Panc1 (cell line): ENCODE measurements around the gene CUEDC1. TPM values are rescaled to one million over a fixed set of nuclear protein-coding genes. Genes with fewer than 3 reads are reported as not detected.

Source experiments
- ATAC-seq: fragments of 200-7000 bp; cut with Tn5 transposase; 2 replicates; pipeline ENCODE4 v1.9.1; 2020; ENCODE audit warnings: mild to moderate bottlenecking, moderate library complexity
- BruUV-seq: library from RNA; stranded (reverse); fragments of 400-500 nt; replicated peaks from 2 replicates; lab custom pipeline; 2021; lab: Mats Ljungman, UMichigan
- CTCF ChIA-PET: fragments of 300-600 bp; sonication (Branson Sonifier 250); formaldehyde crosslinking; loops from one replicate; lab custom pipeline; 2022; ENCODE audit warnings: antibody characterized with exemption; lab: Charles Lee
- POLR2A ChIA-PET: fragments of 300-600 bp; sonication (Branson Sonifier 250); formaldehyde crosslinking; loops from one replicate; lab custom pipeline; 2022; ENCODE audit warnings: antibody characterized with exemption; lab: Charles Lee
- DNase-seq: peaks from one replicate; pipeline ENCODE4 v3.0.0-alpha.2; 2010; ENCODE audit warnings: low read depth, low spot score
- H3K27ac ChIP-seq: 2 replicates; pipeline ENCODE4 v1.5.1; 2011; ENCODE audit warnings: mild to moderate bottlenecking, low read length, inconsistent platforms
- H3K27me3 ChIP-seq: fragments of 200-500 bp; sonication (Bioruptor generic); 2 replicates; pipeline ENCODE4 v1.6.0; 2014; ENCODE audit warnings: low read length, inconsistent platforms; ENCODE audit not compliant: control insufficient read depth, insufficient read depth
- H3K36me3 ChIP-seq: fragments of 200-500 bp; sonication (Bioruptor generic); 2 replicates; pipeline ENCODE4 v1.5.1; 2014; ENCODE audit warnings: inconsistent platforms, mild to moderate bottlenecking, low read length, moderate library complexity; ENCODE audit not compliant: control insufficient read depth, insufficient read depth
- H3K4me1 ChIP-seq: 2 replicates; pipeline ENCODE4 v1.5.1; 2011; ENCODE audit warnings: inconsistent platforms, mild to moderate bottlenecking, low read length, moderate library complexity; ENCODE audit not compliant: control insufficient read depth, insufficient read depth
- H3K4me3 ChIP-seq, 2 experiments: 2 replicates each; pipeline ENCODE4 v1.5.1; 2011 to 2012; ENCODE audit warnings: low read depth in 2 of 2, low read length in 2 of 2, mild to moderate bottlenecking in 2 of 2, inconsistent platforms in 1 of 2, moderate library complexity in 1 of 2
- H3K9me3 ChIP-seq: fragments of 200-500 bp; sonication (Bioruptor generic); 2 replicates; pipeline ENCODE4 v1.5.1; 2014; ENCODE audit warnings: low read depth, mild to moderate bottlenecking, inconsistent platforms, low read length, moderate library complexity; ENCODE audit not compliant: control insufficient read depth, insufficient read depth
- CTCF ChIP-seq: fragments of 450-650 bp; IDR thresholded peaks from 2 replicates; pipeline ENCODE4 v1.5.1; 2017; ENCODE audit warnings: mild to moderate bottlenecking
- POLR2AphosphoS5 ChIP-seq: IDR thresholded peaks from 2 replicates; pipeline ENCODE4 v1.6.1; 2012; ENCODE audit warnings: mild to moderate bottlenecking, low read depth, low read length, moderate library complexity
- SIN3A ChIP-seq: IDR thresholded peaks from 2 replicates; pipeline ENCODE4 v1.6.1; 2012; ENCODE audit warnings: low read depth, mild to moderate bottlenecking, low read length, moderate library complexity, borderline replicate concordance; ENCODE audit not compliant: insufficient read depth
- TCF7L2 ChIP-seq: IDR thresholded peaks from 2 replicates; pipeline ENCODE4 v1.6.1; 2011; ENCODE audit warnings: mild to moderate bottlenecking, low read depth, low read length, inconsistent platforms
- in situ Hi-C: cut with HindIII; loops from 2 replicates; pipeline ENCODE4 v1.10.0; 2016; ENCODE audit warnings: low sequenced_read_pairs, low pct_unique_long_range_greater_than_20kb
- intact Hi-C: fragments of 100-400 bp; cut with micrococcal nuclease; formaldehyde crosslinking; loops from one replicate; pipeline ENCODE4 v1.10.0; 2022; ENCODE audit not compliant: unreplicated experiment
- total RNA-seq: library from RNA; stranded (reverse); gene quantifications from one replicate; pipeline ENCODE4 v1.2.1, GENCODE V29; 2021; ENCODE audit not compliant: unreplicated experiment
- TF ChIP-seq, protein P1 (sequence below), 2 experiments: IDR thresholded peaks; 2 replicates each; pipeline ENCODE4 v1.6.1; 2011 to 2012; ENCODE audit warnings: low read depth in 2 of 2, control low read depth in 1 of 2, low read length in 1 of 2, mild to moderate bottlenecking in 1 of 2, moderate library complexity in 1 of 2; ENCODE audit not compliant: insufficient read depth in 1 of 2

CUEDC1 gene
- total RNA-seq, 1 experiment from 2014 or later: 103 TPM

DNA sequence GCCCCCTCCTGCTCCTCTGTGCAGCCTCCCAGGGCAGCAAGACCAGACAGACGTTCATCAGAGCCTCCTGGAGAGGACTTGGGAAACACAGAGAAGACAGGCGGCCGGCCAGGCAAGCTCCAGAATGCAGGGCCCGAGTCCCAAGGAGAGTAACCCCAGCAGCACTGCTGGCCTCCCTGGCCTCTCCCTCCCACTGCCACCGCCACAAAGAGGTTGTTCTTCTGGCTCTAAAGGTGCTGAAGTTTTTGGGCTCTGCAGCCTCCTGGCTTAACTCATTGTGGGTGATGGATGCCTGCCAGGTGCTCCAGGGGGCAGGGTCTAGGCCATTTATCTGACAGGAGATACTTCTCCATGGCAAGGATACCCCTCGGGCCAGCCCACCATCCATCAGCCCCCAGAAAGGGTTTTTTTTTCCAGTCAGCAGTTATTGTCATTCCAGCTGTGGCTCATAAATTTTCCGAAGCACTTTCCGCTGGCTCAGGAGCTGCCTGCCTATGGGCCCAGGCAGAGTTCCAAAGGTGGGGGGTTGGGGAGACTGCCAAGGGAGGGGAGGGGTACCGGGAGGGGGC is 73.3 kb downstream of the CUEDC1 start:
- intact Hi-C loops: no loop called here
- CTCF ChIA-PET: no interaction called here
- no peaks in the 10 kb centered on the region for H3K9me3 ChIP-seq
- no peaks in the 10 kb centered on the region for H3K27me3 ChIP-seq
- H3K4me3 ChIP-seq: no peak overlapping the region
- in situ Hi-C loops: no loop called here
- peaks cover 51% of the 10 kb centered on the region for H3K4me1 ChIP-seq
- no TSS peak for BruUV-seq
- no peak; the same call in 1 of the 2 replicates for ATAC-seq
- no peaks in the 10 kb centered on the region for H3K36me3 ChIP-seq
- peak overlapping the region; percentile 74 for H3K27ac ChIP-seq
- no peak for TF ChIP-seq CTCF
- no peak for TF ChIP-seq TCF7L2
- TF ChIP-seq, protein P1, sequence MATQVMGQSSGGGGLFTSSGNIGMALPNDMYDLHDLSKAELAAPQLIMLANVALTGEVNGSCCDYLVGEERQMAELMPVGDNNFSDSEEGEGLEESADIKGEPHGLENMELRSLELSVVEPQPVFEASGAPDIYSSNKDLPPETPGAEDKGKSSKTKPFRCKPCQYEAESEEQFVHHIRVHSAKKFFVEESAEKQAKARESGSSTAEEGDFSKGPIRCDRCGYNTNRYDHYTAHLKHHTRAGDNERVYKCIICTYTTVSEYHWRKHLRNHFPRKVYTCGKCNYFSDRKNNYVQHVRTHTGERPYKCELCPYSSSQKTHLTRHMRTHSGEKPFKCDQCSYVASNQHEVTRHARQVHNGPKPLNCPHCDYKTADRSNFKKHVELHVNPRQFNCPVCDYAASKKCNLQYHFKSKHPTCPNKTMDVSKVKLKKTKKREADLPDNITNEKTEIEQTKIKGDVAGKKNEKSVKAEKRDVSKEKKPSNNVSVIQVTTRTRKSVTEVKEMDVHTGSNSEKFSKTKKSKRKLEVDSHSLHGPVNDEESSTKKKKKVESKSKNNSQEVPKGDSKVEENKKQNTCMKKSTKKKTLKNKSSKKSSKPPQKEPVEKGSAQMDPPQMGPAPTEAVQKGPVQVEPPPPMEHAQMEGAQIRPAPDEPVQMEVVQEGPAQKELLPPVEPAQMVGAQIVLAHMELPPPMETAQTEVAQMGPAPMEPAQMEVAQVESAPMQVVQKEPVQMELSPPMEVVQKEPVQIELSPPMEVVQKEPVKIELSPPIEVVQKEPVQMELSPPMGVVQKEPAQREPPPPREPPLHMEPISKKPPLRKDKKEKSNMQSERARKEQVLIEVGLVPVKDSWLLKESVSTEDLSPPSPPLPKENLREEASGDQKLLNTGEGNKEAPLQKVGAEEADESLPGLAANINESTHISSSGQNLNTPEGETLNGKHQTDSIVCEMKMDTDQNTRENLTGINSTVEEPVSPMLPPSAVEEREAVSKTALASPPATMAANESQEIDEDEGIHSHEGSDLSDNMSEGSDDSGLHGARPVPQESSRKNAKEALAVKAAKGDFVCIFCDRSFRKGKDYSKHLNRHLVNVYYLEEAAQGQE (IDR thresholded peaks at IDR 0.05; ENCODE audit: insufficient read depth in 1 of 2, low read depth in 2 of 2, low read length in 1 of 2): no peak
- no peak for TF ChIP-seq POLR2AphosphoS5
- no peak for TF ChIP-seq SIN3A
- POLR2A ChIA-PET: no interaction called here
- DNase-seq: no peak

- peak overlapping the region; percentile 74 for H3K27ac ChIP-seq
- ChIA-PET CTCF (interaction anchor here (0.6 kb wide), 1 partner anchor 23 kb away, joined by 3 read pairs; no protein-coding TSS in a partner anchor), POLR2A (no interaction called here)
- intact Hi-C loops: no loop called here
- in situ Hi-C loops: no loop called here
- TF ChIP-seq POLR2AphosphoS5: no peak
- no peak for TF ChIP-seq TCF7L2
- no peak for TF ChIP-seq CTCF
- TF ChIP-seq SIN3A: no peak
- TF ChIP-seq, protein P1 (IDR thresholded peaks at IDR 0.05; ENCODE audit: insufficient read depth in 1 of 2, low read depth in 2 of 2, low read length in 1 of 2): no peak
- H3K4me1 ChIP-seq: peaks cover 59% of the 10 kb centered on the region
- ATAC-seq (no peak; the same call in 1 of the 2 replicates), DNase-seq (no peak)
- H3K27me3 ChIP-seq: no peaks in the 10 kb centered on the region
- no peaks in the 10 kb centered on the region for H3K36me3 ChIP-seq
- BruUV-seq: no TSS peak
- no peak overlapping the region for H3K4me3 ChIP-seq
- no peaks in the 10 kb centered on the region for H3K9me3 ChIP-seq
Measured at GRCh38 chr17:57881143-57881542, 74.1 kb downstream of the CUEDC1 start.
